Fibroblast of lung (primary cell): ENCODE measurements around the gene EFCC1.

Experiments
- EZH2 ChIP-seq: IDR thresholded peaks from 2 replicates; pipeline ENCODE4 v1.5.1; 2012; ENCODE audit warnings: low read length, control low read depth, mild to moderate bottlenecking; ENCODE audit errors: missing control alignments
- TF ChIP-seq, protein P1 (sequence below), 2 donors: IDR thresholded peaks in 1 of 2; conservative IDR thresholded peaks in 1 of 2; 1 replicate in 1 of 2; 2 replicates in 1 of 2; pipeline ENCODE4 v1.5.1; 2011 to 2012; ENCODE audit warnings: low read length in 2 of 2, control low read depth in 1 of 2, inconsistent platforms in 1 of 2, low read depth in 1 of 2, mild to moderate bottlenecking in 1 of 2

DNA sequence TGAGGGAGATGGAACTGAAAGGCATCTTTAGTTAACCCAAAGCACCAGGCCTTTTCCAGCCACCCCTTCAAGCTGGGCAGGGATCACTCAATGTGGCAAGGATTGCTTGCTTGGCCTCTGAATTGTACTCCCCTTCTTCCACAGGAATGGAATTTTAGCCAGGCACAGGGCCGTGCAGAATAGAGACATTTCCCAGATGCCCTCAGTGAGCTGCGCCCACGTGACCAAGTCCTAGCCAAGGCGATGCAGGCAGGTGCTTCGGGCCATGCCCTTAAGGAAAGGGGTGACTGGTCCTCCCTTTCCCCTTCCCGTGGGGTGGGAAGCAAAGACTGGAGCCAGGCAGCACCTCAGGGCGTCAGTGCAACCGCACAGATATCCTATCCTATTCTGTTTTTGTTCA, 77.4 kb downstream of the EFCC1 start:
- TF ChIP-seq, protein P1, sequence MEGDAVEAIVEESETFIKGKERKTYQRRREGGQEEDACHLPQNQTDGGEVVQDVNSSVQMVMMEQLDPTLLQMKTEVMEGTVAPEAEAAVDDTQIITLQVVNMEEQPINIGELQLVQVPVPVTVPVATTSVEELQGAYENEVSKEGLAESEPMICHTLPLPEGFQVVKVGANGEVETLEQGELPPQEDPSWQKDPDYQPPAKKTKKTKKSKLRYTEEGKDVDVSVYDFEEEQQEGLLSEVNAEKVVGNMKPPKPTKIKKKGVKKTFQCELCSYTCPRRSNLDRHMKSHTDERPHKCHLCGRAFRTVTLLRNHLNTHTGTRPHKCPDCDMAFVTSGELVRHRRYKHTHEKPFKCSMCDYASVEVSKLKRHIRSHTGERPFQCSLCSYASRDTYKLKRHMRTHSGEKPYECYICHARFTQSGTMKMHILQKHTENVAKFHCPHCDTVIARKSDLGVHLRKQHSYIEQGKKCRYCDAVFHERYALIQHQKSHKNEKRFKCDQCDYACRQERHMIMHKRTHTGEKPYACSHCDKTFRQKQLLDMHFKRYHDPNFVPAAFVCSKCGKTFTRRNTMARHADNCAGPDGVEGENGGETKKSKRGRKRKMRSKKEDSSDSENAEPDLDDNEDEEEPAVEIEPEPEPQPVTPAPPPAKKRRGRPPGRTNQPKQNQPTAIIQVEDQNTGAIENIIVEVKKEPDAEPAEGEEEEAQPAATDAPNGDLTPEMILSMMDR (conservative IDR thresholded peaks at IDR 0.05 in 1 of 2, IDR thresholded peaks at IDR 0.05 in 1 of 2; ENCODE audit: low read depth in 1 of 2, low read length in 2 of 2): no peak
- TF ChIP-seq EZH2: no peak
